ENCODE results near the gene CPNE9. TPM values are rescaled to one million over a fixed set of nuclear protein-coding genes. Genes with fewer than 3 reads are reported as not detected.

CPNE9 gene
- total RNA-seq, 1 experiment from 2014 or later = 0.07 TPM

DNA sequence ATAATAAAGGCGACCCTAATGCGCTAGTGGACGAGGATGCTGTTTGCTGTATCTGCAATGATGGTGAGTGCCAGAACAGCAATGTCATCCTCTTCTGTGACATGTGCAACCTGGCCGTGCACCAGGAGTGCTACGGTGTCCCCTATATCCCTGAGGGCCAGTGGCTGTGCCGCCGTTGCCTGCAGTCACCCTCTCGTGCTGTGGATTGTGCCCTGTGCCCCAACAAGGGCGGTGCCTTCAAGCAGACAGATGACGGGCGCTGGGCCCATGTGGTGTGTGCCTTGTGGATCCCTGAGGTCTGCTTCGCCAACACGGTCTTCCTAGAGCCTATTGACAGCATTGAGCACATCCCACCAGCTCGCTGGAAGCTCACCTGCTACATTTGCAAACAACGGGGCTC, 35.5 kb downstream of the CPNE9 start:
- Histone ChIP-seq H2AFZ (ENCODE audit: low read length) (no peak overlapping the region), H3F3A (ENCODE audit: low read length, unreplicated experiment) (no peaks in the 10 kb centered on the region), H3K9ac (ENCODE audit: low read length) (no peak overlapping the region), H3K79me2 (ENCODE audit: low read length) (peaks cover 25% of the 10 kb centered on the region), H3K4me1 (ENCODE audit: insufficient read depth, low read length) (no peaks in the 10 kb centered on the region), H4K20me1 (ENCODE audit: low read length) (no peaks in the 10 kb centered on the region), H3K36me3 (ENCODE audit: low read depth, low read length) (peaks cover 78% of the 10 kb centered on the region), H3K9me2 (replicated peaks; ENCODE audit: low read length) (no peaks in the 10 kb centered on the region), H3K27me3 (ENCODE audit: low read length) (no peaks in the 10 kb centered on the region), H3K4me3 (ENCODE audit: low read length) (no peak overlapping the region), H3K9me3 (ENCODE audit: low read length) (no peaks in the 10 kb centered on the region), H3K27ac (ENCODE audit: low read length) (no peak overlapping the region), H3K4me2 (ENCODE audit: low read length) (no peak overlapping the region)
- no TSS peak for BruUV-seq (replicated peaks)
- ChIA-PET CTCF (no interaction called here), POLR2A (ENCODE audit: unreplicated experiment) (no interaction called here)
- ATAC-seq (no peak), DNase-seq (no peak)
- intact Hi-C loops (cut with micrococcal nuclease) = no loop called here
- TF ChIP-seq CTCF (conservative IDR thresholded peaks at IDR 0.05; ENCODE audit: low read depth, low read length) = no peak
- no peak for TF ChIP-seq EZH2phosphoT487 (IDR thresholded peaks at IDR 0.05; ENCODE audit: borderline replicate concordance, low read length)
- no peak for TF ChIP-seq EZH2 (IDR thresholded peaks at IDR 0.05; ENCODE audit: low read length, unreplicated experiment)

DNA sequence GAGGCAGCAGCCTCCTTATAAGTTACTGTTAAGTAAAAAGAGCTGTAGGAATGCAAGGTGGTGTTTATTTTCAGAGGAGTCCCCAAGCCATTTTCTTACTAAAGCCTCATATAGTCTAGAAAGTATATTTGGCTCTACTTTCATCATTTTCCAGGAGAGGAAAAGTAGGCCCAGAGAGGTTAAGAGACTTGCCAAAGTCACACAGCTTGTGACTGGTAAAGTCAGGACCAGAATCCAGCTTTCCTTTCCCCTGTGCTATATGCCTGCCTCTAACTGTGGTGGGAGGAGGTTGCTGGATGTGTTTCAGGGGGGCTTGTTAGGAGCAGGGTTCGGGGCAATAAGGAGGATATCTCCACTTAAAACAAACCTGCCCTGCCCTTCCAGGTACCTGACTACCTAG, 38.9 kb downstream of the CPNE9 start:
- Histone ChIP-seq H3K4me3 (ENCODE audit: low read length) (no peak overlapping the region), H2AFZ (ENCODE audit: low read length) (no peak overlapping the region), H3K9me2 (replicated peaks; ENCODE audit: low read length) (no peaks in the 10 kb centered on the region), H3K4me2 (ENCODE audit: low read length) (no peak overlapping the region), H3K36me3 (ENCODE audit: low read depth, low read length) (peaks cover 81% of the 10 kb centered on the region), H3K79me2 (ENCODE audit: low read length) (peaks cover 3% of the 10 kb centered on the region), H3K9me3 (ENCODE audit: low read length) (no peaks in the 10 kb centered on the region), H3K27ac (ENCODE audit: low read length) (no peak overlapping the region), H3K4me1 (ENCODE audit: insufficient read depth, low read length) (0 out of 2 replicates have a peak, but pooled peaks cover 8% of the 10 kb centered on the region), H3F3A (ENCODE audit: low read length, unreplicated experiment) (no peaks in the 10 kb centered on the region), H3K27me3 (ENCODE audit: low read length) (no peaks in the 10 kb centered on the region), H3K9ac (ENCODE audit: low read length) (no peak overlapping the region), H4K20me1 (ENCODE audit: low read length) (no peaks in the 10 kb centered on the region)
- DNase-seq (no peak), ATAC-seq (no peak)
- TF ChIP-seq EZH2 (IDR thresholded peaks at IDR 0.05; ENCODE audit: low read length, unreplicated experiment) (no peak), CTCF (conservative IDR thresholded peaks at IDR 0.05; ENCODE audit: low read depth, low read length) (no peak), EZH2phosphoT487 (IDR thresholded peaks at IDR 0.05; ENCODE audit: borderline replicate concordance, low read length) (no peak)
- POLR2A ChIA-PET (ENCODE audit: unreplicated experiment) = no interaction called here
- intact Hi-C loops (cut with micrococcal nuclease) = no loop called here
- no TSS peak for BruUV-seq (replicated peaks)
- CTCF ChIA-PET = no interaction called here

DNA sequence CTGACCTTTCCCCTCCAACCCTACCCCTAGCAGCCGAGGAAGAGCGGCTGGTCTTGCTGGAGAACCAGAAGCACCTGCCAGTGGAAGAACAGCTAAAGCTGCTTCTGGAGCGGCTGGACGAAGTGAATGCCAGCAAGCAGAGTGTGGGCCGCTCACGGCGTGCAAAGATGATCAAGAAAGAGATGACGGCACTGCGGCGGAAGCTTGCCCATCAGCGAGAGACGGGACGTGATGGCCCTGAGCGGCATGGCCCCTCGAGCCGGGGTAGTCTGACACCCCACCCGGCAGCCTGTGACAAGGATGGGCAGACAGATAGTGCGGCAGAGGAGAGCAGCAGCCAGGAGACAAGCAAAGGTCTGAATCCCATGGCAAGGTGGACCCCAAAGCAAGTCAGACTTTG, 39.9 kb downstream of the CPNE9 start:
- intact Hi-C loops (cut with micrococcal nuclease) = no loop called here
- TF ChIP-seq EZH2phosphoT487 (IDR thresholded peaks at IDR 0.05; ENCODE audit: borderline replicate concordance, low read length) (no peak), CTCF (conservative IDR thresholded peaks at IDR 0.05; ENCODE audit: low read depth, low read length) (no peak), EZH2 (IDR thresholded peaks at IDR 0.05; ENCODE audit: low read length, unreplicated experiment) (no peak)
- peaks cover 74% of the 10 kb centered on the region for H3K36me3 ChIP-seq (ENCODE audit: low read depth, low read length)
- BruUV-seq (replicated peaks) = no TSS peak
- no peaks in the 10 kb centered on the region for H3K79me2 ChIP-seq (ENCODE audit: low read length)
- H3F3A ChIP-seq (ENCODE audit: low read length, unreplicated experiment) = no peaks in the 10 kb centered on the region
- no peak overlapping the region for H3K9ac ChIP-seq (ENCODE audit: low read length)
- DNase-seq (no peak), ATAC-seq (no peak)
- no peak overlapping the region for H3K27ac ChIP-seq (ENCODE audit: low read length)
- no peak overlapping the region for H3K4me2 ChIP-seq (ENCODE audit: low read length)
- no peaks in the 10 kb centered on the region for H3K27me3 ChIP-seq (ENCODE audit: low read length)
- no peaks in the 10 kb centered on the region for H4K20me1 ChIP-seq (ENCODE audit: low read length)
- ChIA-PET CTCF (no interaction called here), POLR2A (ENCODE audit: unreplicated experiment) (no interaction called here)
- H3K4me1 ChIP-seq (ENCODE audit: insufficient read depth, low read length) = 0 out of 2 replicates have a peak, but pooled peaks cover 8% of the 10 kb centered on the region
- no peak overlapping the region for H3K4me3 ChIP-seq (ENCODE audit: low read length)
- no peaks in the 10 kb centered on the region for H3K9me3 ChIP-seq (ENCODE audit: low read length)
- H2AFZ ChIP-seq (ENCODE audit: low read length) = no peak overlapping the region
- H3K9me2 ChIP-seq (replicated peaks; ENCODE audit: low read length) = no peaks in the 10 kb centered on the region
